ENCODE results near the gene IDH2. TPM values are rescaled to one million over a fixed set of nuclear protein-coding genes. Genes with fewer than 3 reads are reported as not detected.

IDH2 gene
- total RNA-seq, 2 experiments from 2014 or later, result 38.0 to 38.2 TPM

- POLR2A ChIA-PET, result interaction anchor here (0.9 to 1.0 kb wide), 2 partner anchors 15 to 17 kb away, joined by 3 read pairs; partner anchors contain the start of gene IDH2
- TF ChIP-seq CTCF (IDR thresholded peaks at IDR 0.05), result no peak
- no peak for ATAC-seq (ENCODE audit: poor library complexity)
- no peak for DNase-seq
- Mint-ChIP-seq H3K27me3 (no peaks in the 10 kb centered on the region), H3K36me3 (ENCODE audit: low read depth) (peaks cover 79% of the 10 kb centered on the region), H3K27ac (no peak overlapping the region), H3K4me3 (no peak overlapping the region), H3K4me1 (ENCODE audit: low read depth) (peaks cover 9% of the 10 kb centered on the region), H3K9me3 (no peaks in the 10 kb centered on the region)
- intact Hi-C loops (cut with DNase I, micrococcal nuclease), result loop anchor here in 1 of 2 experiments (5.0 kb wide), 2 partner anchors 188 to 323 kb away; no protein-coding TSS in a partner anchor
- CTCF ChIA-PET, result interaction anchor here (2.1 kb wide), 1 partner anchor 9 kb away, joined by 4 read pairs; no protein-coding TSS in a partner anchor
- no peaks in the 10 kb centered on the region for H3K9me3 ChIP-seq (ENCODE audit: control insufficient read depth in 1 of 2, insufficient read depth in 1 of 2, low read length in 2 of 2)
- no peak overlapping the region for H3K27ac ChIP-seq (ENCODE audit: low read depth in 1 of 2, low read length in 2 of 2)
- H3K27me3 ChIP-seq (ENCODE audit: control insufficient read depth in 1 of 2, insufficient read depth in 2 of 2, low read length in 2 of 2), result no peaks in the 10 kb centered on the region
- peaks cover 82% of the 10 kb centered on the region for H3K36me3 ChIP-seq (ENCODE audit: insufficient read depth, low read length)
- H3K4me3 ChIP-seq (ENCODE audit: low read length), result no peak overlapping the region
- H3K4me1 ChIP-seq (ENCODE audit: insufficient read depth, low read length), result peaks cover 6% of the 10 kb centered on the region
Measured at GRCh38 chr15:90084876-90085423, 17.3 kb downstream of the IDH2 start.

GRCh38 chr15:90083954-90084607, 18.2 kb downstream of the IDH2 start:
- H3K27ac Mint-ChIP-seq, result no peak overlapping the region
- POLR2A ChIA-PET, result interaction anchor here (0.9 kb wide), 1 partner anchor 16 kb away, joined by 3 read pairs; no protein-coding TSS in a partner anchor

GRCh38 chr15:90083419-90083818, 18.8 kb downstream of the IDH2 start:
- ChIA-PET CTCF (interaction anchor here (0.8 kb wide), 1 partner anchor 210 kb away, joined by 3 read pairs; no protein-coding TSS in a partner anchor), POLR2A (no interaction called here)
- Mint-ChIP-seq H3K27ac (no peak overlapping the region), H3K27me3 (no peaks in the 10 kb centered on the region), H3K36me3 (ENCODE audit: low read depth) (peaks cover 78% of the 10 kb centered on the region), H3K4me3 (no peak overlapping the region), H3K4me1 (ENCODE audit: low read depth) (peaks cover 9% of the 10 kb centered on the region), H3K9me3 (no peaks in the 10 kb centered on the region)
- intact Hi-C loops (cut with DNase I, micrococcal nuclease), result no loop called here
- Histone ChIP-seq H3K4me3 (ENCODE audit: low read length) (no peak overlapping the region), H3K27me3 (ENCODE audit: control insufficient read depth in 1 of 2, insufficient read depth in 2 of 2, low read length in 2 of 2) (no peaks in the 10 kb centered on the region), H3K9me3 (ENCODE audit: control insufficient read depth in 1 of 2, insufficient read depth in 1 of 2, low read length in 2 of 2) (no peaks in the 10 kb centered on the region), H3K27ac (ENCODE audit: low read depth in 1 of 2, low read length in 2 of 2) (no peak overlapping the region), H3K4me1 (ENCODE audit: insufficient read depth, low read length) (peaks cover 6% of the 10 kb centered on the region), H3K36me3 (ENCODE audit: insufficient read depth, low read length) (peaks cover 78% of the 10 kb centered on the region)
- ATAC-seq (ENCODE audit: poor library complexity) (no peak), DNase-seq (no peak)
- no peak for TF ChIP-seq CTCF (IDR thresholded peaks at IDR 0.05)

More at GRCh38 chr15:90083954-90084607, 18.2 kb downstream of the IDH2 start:
- H3K27me3 ChIP-seq (ENCODE audit: control insufficient read depth in 1 of 2, insufficient read depth in 2 of 2, low read length in 2 of 2), result no peaks in the 10 kb centered on the region
- TF ChIP-seq CTCF (IDR thresholded peaks at IDR 0.05), result no peak
- Mint-ChIP-seq H3K9me3 (no peaks in the 10 kb centered on the region), H3K36me3 (ENCODE audit: low read depth) (peaks cover 77% of the 10 kb centered on the region), H3K4me1 (ENCODE audit: low read depth) (peaks cover 9% of the 10 kb centered on the region), H3K4me3 (no peak overlapping the region), H3K27me3 (no peaks in the 10 kb centered on the region)
- CTCF ChIA-PET, result interaction anchor here (2.1 kb wide), 1 partner anchor 8 kb away, joined by 4 read pairs; no protein-coding TSS in a partner anchor
- no peak for ATAC-seq (ENCODE audit: poor library complexity)
- DNase-seq, result no peak
- H3K4me1 ChIP-seq (ENCODE audit: insufficient read depth, low read length), result peaks cover 6% of the 10 kb centered on the region
- peaks cover 83% of the 10 kb centered on the region for H3K36me3 ChIP-seq (ENCODE audit: insufficient read depth, low read length)
- no peaks in the 10 kb centered on the region for H3K9me3 ChIP-seq (ENCODE audit: control insufficient read depth in 1 of 2, insufficient read depth in 1 of 2, low read length in 2 of 2)
- no peak overlapping the region for H3K27ac ChIP-seq (ENCODE audit: low read depth in 1 of 2, low read length in 2 of 2)
- intact Hi-C loops (cut with DNase I, micrococcal nuclease), result no loop called here
- H3K4me3 ChIP-seq (ENCODE audit: low read length), result no peak overlapping the region
